Measurements from ENCODE around the gene LBX2.

The LBX2 gene

DNA sequence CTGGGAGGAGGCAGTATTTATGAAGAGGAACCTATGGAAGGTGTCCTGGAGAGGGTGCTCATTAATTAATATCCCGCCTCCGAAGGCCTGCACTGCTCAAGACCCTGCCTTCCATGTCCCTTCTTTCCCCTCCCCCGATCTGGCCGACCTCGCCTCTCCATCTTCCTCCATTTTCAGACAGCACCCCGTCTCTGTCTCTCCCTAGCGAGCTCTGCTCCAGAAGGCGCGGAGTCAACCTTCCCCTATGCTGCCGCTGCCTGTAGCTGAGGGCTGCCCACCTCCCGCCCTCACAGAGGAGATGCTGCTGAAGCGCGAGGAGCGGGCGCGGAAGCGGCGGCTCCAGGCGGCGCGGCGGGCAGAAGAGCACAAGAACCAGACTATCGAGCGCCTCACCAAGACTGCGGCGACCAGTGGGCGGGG lies 42.3 kb downstream of the LBX2 start:
- no peak for DNase-seq (ENCODE audit: low spot score)

GRCh38 chr2:74454654-74455511 lies 44.5 kb downstream of the LBX2 start, which contains the start of gene INO80B:
Gene INO80B, plus strand, starts transcription at chr2:74455087. Its CDS starts 30 bp downstream, at chr2:74455117.
- peak; percentile 82 for DNase-seq (ENCODE audit: low spot score)

DNA sequence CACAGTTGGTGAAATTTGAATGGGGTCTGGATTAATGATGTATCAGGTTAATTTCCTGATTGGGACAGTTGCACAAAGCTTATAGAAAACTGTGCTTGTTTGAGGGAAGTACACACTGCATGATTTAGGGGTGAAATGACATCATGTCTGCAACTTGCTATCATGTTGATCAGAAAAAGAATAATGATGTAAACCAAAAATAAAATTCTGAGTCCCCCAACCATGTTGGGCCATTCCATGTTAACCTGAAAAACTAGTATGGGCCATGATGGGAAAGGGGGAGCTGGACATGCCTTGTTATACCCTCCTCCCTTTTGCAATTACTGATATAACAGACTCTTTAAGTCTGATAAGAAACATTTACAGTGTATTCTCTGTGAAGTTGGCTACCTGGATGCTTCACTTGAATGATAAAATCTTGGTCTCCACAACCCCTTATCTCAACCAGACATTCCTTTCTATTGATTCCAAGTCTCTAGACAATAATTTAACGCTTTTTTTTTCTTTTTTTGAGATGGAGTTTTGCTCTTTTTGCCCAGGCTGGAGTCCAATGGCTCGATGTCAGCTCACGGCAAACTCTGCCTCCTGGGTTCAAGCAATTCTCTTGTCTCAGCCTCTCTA lies 48.7 kb downstream of the LBX2 start:
- DNase-seq (ENCODE audit: low spot score): no peak

GRCh38 chr2:74448771-74449170 lies 50.6 kb downstream of the LBX2 start:
- no peak for DNase-seq (ENCODE audit: low spot score)

Measured in D341Med (cell line).